SU-DHL-6 (cell line): ENCODE data around the gene NHP2.

Source experiments
- H2AFZ ChIP-seq: fragments of 200-600 bp; sonication (generic); 2 replicates; pipeline ENCODE4 v1.6.1; 2014; ENCODE audit warnings: low read depth, mild to moderate bottlenecking, moderate library complexity, mixed read lengths, antibody characterized with exemption, low read length; ENCODE audit not compliant: severe bottlenecking
- H3F3A ChIP-seq: fragments of 200-600 bp; shearing (Covaris generic); 2 replicates; pipeline ENCODE4 v1.6.0; 2016; ENCODE audit warnings: antibody characterized with exemption, mild to moderate bottlenecking; ENCODE audit not compliant: insufficient read depth
- H3K27ac ChIP-seq: fragments of 200-600 bp; sonication (generic); 2 replicates; pipeline ENCODE4 v1.5.1; 2016; ENCODE audit warnings: low read depth, mild to moderate bottlenecking, low read length, moderate library complexity, mixed read lengths
- H3K27me3 ChIP-seq: fragments of 200-600 bp; sonication (generic), shearing (Covaris generic); 2 replicates; pipeline ENCODE4 v1.6.0; 2014; ENCODE audit warnings: mild to moderate bottlenecking, low read length
- H3K36me3 ChIP-seq: fragments of 200-600 bp; sonication (generic); 2 replicates; pipeline ENCODE4 v1.6.1; 2014; ENCODE audit warnings: mild to moderate bottlenecking, low read length, mixed read lengths
- H3K4me2 ChIP-seq: fragments of 300-600, 200-600 bp; shearing (Covaris generic), sonication (generic); 2 replicates; pipeline ENCODE4 v1.6.0; 2014; ENCODE audit warnings: low read length, low read depth, mild to moderate bottlenecking; ENCODE audit not compliant: poor library complexity, severe bottlenecking
- H3K4me3 ChIP-seq: fragments of 200-600 bp; sonication (generic); 2 replicates; pipeline ENCODE4 v1.5.1; 2014; ENCODE audit warnings: antibody characterized with exemption, low read length, mild to moderate bottlenecking, mixed read lengths; ENCODE audit not compliant: insufficient read depth, poor library complexity, severe bottlenecking
- H3K79me2 ChIP-seq: fragments of 200-600 bp; sonication (generic); 2 replicates; pipeline ENCODE4 v1.6.1; 2014; ENCODE audit warnings: mild to moderate bottlenecking, low read length, moderate library complexity; ENCODE audit not compliant: insufficient read depth
- H3K9ac ChIP-seq: fragments of 200-600 bp; sonication (generic); 2 replicates; pipeline ENCODE4 v1.7.0; 2014; ENCODE audit warnings: mild to moderate bottlenecking, low read length
- H3K9me2 ChIP-seq: fragments of 200-600 bp; sonication (generic); replicated peaks from 2 replicates; pipeline ENCODE4 v1.6.1; 2014; ENCODE audit warnings: low read length; ENCODE audit not compliant: insufficient read depth
- H3K9me3 ChIP-seq: fragments of 200-600 bp; sonication (generic); 2 replicates; pipeline ENCODE4 v1.6.1; 2014; ENCODE audit warnings: low read length, mixed read lengths; ENCODE audit not compliant: insufficient read depth
- H4K20me1 ChIP-seq: fragments of 200-600 bp; sonication (generic); 2 replicates; pipeline ENCODE4 v1.6.1; 2014; ENCODE audit warnings: low read depth, mild to moderate bottlenecking, antibody characterized with exemption, low read length, moderate library complexity, mixed read lengths
- EZH2phosphoT487 ChIP-seq: fragments of 200-600 bp; sonication (generic), shearing (Covaris generic); conservative IDR thresholded peaks from 2 replicates; pipeline ENCODE4 v1.6.1; 2018; ENCODE audit warnings: mild to moderate bottlenecking, antibody characterized with exemption, low read length, moderate library complexity, mixed read lengths
- TF ChIP-seq, protein P1 (sequence below): fragments of 200-600 bp; sonication (generic); IDR thresholded peaks from one replicate; pipeline ENCODE4 v1.5.1; 2017; ENCODE audit warnings: antibody characterized with exemption, mild to moderate bottlenecking, low read length, moderate library complexity; ENCODE audit not compliant: insufficient read depth, poor library complexity, severe bottlenecking

The NHP2 gene

DNA sequence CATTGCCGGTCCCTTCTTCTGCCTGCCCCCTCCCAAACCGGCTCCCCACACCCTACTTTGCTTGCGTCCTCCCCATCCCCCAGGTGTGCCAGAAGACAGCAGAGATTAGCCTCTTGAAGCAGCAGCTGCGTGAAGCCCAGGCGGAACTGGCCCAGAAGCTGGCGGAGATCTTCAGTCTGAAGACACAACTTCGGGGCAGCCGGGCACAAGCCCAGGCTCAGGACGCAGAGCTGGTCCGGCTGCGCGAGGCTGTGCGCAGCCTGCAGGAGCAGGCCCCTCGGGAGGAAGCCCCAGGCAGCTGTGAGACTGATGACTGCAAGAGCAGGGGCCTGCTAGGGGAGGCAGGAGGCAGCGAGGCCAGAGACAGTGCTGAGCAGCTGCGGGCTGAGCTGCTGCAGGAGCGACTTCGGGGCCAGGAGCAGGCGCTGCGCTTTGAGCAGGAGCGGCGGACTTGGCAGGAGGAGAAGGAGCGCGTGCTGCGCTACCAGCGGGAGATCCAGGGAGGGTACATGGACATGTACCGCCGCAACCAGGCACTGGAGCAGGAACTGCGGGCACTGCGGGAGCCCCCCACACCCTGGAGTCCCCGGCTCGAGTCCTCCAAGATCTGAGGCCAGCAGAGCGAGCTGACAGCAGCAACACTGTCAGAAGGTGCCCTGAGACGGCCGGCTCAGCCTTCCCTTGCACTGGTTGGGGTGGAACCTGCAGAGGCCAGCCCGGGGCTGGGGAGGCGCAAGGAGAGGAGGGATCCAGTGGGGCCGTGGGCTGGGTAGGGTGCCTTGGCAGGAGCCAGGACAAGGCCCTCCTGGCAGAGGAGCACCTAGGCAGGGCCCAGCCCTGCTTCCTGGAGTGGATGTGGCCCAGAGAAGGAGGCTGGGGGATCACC lies 32.1 kb downstream of the NHP2 start:
- H3K36me3 ChIP-seq: no peaks in the 10 kb centered on the region

DNA sequence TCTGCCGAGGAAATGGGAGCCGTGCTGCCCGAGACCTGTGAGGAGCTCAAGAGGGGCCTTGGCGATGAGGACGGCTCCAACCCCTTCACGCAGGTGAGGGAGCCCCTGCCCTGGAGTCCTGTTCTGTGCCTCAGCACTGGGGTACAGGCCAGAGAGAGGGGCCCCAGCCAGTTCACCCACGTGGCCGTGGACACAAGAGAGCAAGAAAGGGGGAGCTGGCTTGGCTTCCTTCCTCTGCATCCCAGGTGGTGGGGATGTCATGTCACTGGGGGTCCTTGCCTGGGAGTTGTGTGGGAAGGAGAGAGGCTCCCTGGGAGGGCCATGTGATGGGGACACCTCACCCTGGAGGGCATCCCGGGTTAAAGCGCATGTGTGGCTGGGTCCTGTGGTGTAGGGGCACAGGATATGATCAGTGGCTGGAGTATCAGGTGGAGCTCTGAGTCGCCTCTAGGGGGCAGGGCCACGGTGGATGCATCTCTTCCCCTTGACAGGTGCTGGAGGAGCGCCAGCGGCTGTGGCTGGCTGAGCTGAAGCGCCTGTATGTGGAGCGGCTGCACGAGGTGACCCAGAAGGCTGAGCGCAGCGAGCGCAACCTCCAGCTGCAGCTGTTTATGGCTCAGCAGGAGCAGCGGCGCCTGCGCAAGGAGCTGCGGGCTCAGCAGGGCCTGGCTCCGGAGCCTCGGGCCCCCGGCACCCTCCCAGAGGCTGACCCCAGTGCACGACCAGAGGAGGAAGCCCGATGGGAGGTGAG lies 32.9 kb downstream of the NHP2 start:
- TF ChIP-seq, protein P1, sequence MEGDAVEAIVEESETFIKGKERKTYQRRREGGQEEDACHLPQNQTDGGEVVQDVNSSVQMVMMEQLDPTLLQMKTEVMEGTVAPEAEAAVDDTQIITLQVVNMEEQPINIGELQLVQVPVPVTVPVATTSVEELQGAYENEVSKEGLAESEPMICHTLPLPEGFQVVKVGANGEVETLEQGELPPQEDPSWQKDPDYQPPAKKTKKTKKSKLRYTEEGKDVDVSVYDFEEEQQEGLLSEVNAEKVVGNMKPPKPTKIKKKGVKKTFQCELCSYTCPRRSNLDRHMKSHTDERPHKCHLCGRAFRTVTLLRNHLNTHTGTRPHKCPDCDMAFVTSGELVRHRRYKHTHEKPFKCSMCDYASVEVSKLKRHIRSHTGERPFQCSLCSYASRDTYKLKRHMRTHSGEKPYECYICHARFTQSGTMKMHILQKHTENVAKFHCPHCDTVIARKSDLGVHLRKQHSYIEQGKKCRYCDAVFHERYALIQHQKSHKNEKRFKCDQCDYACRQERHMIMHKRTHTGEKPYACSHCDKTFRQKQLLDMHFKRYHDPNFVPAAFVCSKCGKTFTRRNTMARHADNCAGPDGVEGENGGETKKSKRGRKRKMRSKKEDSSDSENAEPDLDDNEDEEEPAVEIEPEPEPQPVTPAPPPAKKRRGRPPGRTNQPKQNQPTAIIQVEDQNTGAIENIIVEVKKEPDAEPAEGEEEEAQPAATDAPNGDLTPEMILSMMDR: peak; percentile 57
- no peak for TF ChIP-seq EZH2phosphoT487
- Histone ChIP-seq H3K36me3 (no peaks in the 10 kb centered on the region), H3K9me3 (no peaks in the 10 kb centered on the region), H3K4me2 (peak overlapping the region; percentile 42), H3K9ac (peak overlapping the region; percentile 47), H3K9me2 (no peaks in the 10 kb centered on the region), H3K79me2 (peaks cover 30% of the 10 kb centered on the region), H3K4me3 (no peak overlapping the region), H3F3A (peaks cover 50% of the 10 kb centered on the region), H3K27ac (peak overlapping the region; percentile 94), H3K27me3 (no peaks in the 10 kb centered on the region), H4K20me1 (no peaks in the 10 kb centered on the region), H2AFZ (no peak overlapping the region)

More for the DNA sequence above, 32.1 kb downstream of the NHP2 start:
- no peak overlapping the region for H2AFZ ChIP-seq
- H3K9ac ChIP-seq: peak overlapping the region; percentile 47
- H3K27me3 ChIP-seq: no peaks in the 10 kb centered on the region
- H3K79me2 ChIP-seq: peaks cover 26% of the 10 kb centered on the region
- H3K4me3 ChIP-seq: no peak overlapping the region
- TF ChIP-seq EZH2phosphoT487: no peak
- TF ChIP-seq, protein P1: no peak
- H3K9me2 ChIP-seq: no peaks in the 10 kb centered on the region
- H4K20me1 ChIP-seq: no peaks in the 10 kb centered on the region
- peak overlapping the region; percentile 42 for H3K4me2 ChIP-seq
- no peaks in the 10 kb centered on the region for H3K9me3 ChIP-seq
- peak overlapping the region; percentile 94 for H3K27ac ChIP-seq
- H3F3A ChIP-seq: peaks cover 48% of the 10 kb centered on the region

DNA sequence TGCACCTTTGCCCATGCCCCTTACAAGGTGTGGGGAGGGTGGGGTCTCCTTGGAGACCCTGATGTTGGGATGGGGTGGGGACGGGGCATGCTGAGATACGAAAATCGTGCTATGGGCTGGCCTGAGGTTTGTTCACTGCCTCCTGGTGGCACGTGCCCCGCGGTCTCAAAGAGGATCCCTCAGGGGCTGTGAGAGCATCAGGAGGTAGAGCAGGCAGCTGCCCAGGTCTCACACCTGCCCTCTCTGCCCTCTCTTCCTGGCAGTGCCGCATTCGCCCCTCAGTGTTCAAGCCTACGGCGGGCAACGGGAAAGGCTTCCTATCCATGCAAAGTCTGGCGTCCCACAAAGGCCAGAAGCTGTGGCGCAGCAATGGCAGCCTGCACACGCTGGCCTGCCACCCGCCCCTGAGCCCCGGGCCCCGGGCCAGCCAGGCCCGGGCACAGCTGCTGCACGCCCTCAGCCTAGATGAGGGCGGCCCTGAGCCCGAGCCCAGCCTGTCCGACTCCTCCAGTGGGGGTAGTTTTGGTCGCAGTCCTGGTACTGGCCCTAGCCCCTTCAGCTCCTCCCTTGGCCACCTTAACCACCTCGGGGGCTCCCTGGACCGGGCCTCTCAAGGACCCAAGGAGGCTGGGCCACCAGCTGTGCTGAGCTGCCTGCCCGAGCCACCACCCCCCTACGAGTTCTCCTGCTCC lies 33.6 kb downstream of the NHP2 start:
- peak overlapping the region; percentile 91 for H3K9ac ChIP-seq
- H3K9me2 ChIP-seq: no peaks in the 10 kb centered on the region
- peak overlapping the region; percentile 94 for H3K27ac ChIP-seq
- peak overlapping the region; percentile 42 for H3K4me2 ChIP-seq
- TF ChIP-seq EZH2phosphoT487: no peak
- TF ChIP-seq, protein P1: no peak
- no peaks in the 10 kb centered on the region for H3K27me3 ChIP-seq
- peaks cover 31% of the 10 kb centered on the region for H3K79me2 ChIP-seq
- peaks cover 52% of the 10 kb centered on the region for H3F3A ChIP-seq
- no peaks in the 10 kb centered on the region for H4K20me1 ChIP-seq
- H3K4me3 ChIP-seq: no peak overlapping the region
- no peaks in the 10 kb centered on the region for H3K36me3 ChIP-seq
- no peak overlapping the region for H2AFZ ChIP-seq
- H3K9me3 ChIP-seq: no peaks in the 10 kb centered on the region
